CD4-positive, alpha-beta T cell treated with Interleukin-4 for 1 hour (primary cell): ENCODE measurements around the gene COL4A3.

Source experiments
- DNase-seq, 2 donors: peaks; one replicate each; pipeline ENCODE4 v3.0.0-alpha.2; 2020 to 2022

The COL4A3 gene

DNA sequence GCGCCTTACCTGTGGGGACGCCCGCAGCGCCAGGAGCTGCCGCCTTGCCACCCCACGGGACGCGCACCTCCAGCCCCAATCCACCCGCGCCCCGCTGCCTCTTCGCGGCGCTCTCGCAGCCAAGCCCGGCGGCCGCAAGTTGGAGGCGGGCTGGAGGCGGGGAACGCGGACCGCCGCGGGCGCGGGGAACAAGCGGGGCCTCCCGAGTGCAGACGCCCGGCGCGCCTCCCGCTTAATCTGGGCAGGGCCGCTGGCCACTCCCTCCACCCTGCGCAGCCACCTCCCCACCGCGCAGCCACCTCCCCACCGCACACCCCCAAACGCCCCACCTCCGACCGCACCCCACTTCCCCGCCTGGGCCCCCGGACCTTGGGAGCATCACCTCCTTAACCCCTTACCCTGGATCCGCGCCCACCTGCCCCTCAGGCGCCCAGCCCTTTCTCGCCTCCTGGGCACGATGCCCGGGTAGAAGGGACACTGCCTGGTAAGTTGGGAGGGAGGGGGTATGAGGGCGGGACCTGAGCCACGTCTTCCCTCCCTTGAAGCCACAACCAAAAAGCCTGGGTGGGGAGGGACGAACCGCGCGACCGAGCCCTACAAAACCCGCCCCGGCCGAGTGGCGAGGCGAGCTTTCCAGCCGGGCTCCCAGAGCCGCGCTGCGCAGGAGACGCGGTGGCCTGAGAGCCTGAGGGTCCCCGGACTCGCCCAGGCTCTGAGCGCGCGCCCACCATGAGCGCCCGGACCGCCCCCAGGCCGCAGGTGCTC, at the start of gene COL4A3, which contains the start of gene COL4A4:
Gene COL4A3 (plus strand): TSS at position 627 of the 765 bp plus-strand sequence. CDS start 103 bp downstream, at position 730.
Gene COL4A4 (minus strand): TSS at position 208 of the 765 bp plus-strand sequence. CDS start 16,722 bp downstream, outside the sequence.
- peak in 1 of 2 donors; percentile 14 for DNase-seq

DNA sequence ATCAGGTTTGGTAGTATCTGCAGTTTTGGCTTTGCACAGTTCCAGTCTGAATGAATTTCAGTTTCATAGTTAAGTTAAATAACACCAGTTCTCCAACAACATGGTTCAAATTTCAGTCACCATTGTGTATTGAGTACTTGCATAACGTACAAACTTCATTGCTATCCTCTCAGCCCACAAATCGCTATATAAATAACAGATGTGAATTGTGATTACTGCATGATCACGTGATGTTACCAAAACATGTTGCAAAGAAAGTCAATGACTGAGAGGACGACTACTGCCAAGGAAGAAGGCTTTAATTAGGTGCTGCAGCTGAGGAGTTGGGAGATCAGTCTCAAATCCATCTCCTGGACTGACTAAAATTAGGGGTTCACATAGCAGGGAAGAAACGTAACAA, 48.7 kb upstream of the COL4A3 start:
- DNase-seq = no peak

DNA sequence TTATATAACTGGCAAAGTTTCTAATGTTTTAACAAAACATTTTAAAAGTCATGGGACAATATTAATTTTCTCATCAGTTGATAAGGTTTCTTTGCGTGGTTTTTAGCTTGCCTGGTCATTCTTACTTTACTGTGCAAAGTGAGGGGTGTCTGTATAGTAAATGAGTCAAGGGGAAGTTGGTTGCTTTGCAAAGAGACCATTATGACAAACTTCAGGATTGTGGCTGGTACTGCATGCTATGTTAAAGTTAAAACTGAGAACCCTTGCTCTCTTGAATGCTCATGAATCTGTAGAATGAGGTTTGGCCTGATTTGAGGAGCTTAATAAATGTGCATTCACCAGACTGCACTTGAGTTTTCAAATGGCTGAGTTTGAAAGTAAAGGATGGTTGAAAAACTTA, 47.4 kb upstream of the COL4A3 start:
- DNase-seq = no peak

DNA sequence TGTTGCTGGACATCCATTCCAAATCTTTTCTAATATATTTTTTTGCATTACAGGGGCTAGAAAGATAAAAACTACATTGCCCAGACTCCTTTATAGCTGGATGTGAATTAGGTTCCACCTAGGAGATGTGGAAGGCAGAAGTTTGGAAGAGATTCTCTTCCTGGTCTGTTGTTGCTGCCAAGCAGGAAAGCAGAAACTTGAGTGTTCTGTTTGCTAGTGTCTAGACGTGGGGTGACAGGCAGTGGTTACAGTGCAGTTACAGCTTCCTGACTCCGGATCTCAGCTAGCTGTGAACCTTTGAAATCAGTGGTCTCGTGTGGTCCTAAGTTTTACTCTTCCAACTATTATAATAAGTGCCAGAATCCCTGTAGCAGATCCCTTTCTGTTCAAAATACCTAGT, 46.6 kb upstream of the COL4A3 start:
- DNase-seq = no peak

DNA sequence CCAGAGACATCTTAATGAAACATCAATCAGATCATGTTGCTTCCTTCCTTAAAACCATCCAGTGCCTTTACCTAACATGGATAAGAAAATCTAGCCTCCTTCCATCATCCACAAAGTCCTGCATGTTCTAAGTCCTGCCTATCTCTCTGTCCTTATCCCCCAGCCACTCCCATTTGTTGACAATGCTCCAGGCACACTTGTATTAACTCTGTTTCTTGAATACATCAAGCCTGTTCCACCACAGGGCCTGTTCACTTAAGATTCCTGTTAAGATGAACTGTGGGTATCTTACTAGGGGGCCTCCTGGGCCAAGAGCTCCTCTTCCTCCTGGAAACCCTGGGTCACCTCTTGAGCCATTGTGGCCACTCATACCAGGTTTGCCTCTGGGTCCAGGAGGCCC, 46.1 kb upstream of the COL4A3 start:
- DNase-seq = no peak

DNA sequence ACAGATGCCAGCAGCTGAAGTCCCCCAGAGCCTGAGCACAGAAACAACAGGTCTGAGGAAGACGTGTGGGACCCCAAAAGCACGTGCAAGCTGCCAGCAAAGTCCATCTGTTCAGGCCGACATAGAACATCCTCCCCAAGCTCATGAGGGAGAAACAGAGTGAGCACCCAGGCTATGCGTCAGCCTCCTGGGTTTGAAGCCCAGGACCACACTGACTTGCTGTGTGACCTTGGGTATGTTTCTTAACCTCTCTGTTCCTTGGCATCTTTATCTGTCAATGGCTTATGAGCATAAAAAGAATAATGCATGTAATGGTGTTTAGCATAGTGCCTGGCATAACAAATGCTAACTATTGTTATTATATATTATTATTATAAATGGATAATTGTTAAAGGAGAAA, 40.7 kb upstream of the COL4A3 start:
- DNase-seq = no peak

DNA sequence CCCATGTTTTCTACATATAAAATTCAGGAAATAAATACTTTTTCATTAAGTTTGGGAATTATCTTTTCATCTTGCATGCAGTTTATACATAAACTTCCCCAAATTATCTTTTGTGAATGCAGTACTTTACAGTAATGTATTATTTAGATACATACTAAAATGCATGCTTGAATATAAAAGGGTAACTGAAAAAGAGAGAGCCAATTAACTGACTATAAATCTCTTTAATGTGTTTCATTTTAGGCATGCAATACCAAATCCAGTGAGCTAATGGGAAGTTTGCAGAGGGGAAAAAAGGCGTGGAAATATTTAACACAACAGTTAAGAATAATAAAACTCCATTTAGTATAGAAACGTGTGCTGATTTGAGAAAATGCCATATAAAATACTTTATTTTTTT, 39.6 kb upstream of the COL4A3 start:
- DNase-seq = no peak

DNA sequence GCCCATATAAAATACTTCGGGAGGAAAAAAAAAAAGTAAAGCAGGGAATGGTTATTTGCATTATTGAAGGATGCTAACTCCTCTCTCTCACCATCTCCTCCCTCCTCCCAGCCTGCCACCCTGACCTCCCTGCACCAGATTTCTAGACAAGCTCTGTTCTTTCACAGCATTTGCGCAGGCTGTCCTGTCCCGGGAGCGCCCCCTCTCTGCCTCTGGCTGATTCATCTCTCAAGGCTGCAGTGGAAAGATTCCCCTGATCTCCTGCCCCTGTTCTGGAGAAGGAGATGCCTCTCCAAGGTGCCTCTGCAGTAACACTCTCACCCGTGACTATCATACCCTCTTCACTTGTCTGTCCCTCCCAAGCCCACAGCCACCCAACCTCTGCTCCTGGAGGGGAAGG, 38.9 kb upstream of the COL4A3 start:
- DNase-seq = no peak

DNA sequence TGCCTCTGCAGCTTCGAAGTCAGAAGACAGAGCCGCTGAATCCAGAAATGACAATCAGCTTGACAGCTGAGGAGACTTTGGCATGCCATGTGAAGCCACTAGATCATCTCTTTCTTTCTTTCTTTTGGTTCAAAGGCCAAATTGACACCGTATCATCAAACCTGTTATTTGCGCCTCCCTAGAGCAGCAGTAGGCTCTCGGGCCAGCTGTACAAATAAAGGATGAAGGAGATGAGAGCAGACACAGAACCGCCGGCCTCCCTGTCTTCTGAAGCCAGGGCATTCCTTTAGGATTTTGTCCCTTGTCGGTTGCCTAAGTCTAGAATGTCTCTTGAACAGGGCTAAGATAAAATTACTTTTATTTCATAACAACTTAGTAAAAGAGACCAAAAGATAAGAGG, 37.2 kb upstream of the COL4A3 start:
- no peak for DNase-seq

DNA sequence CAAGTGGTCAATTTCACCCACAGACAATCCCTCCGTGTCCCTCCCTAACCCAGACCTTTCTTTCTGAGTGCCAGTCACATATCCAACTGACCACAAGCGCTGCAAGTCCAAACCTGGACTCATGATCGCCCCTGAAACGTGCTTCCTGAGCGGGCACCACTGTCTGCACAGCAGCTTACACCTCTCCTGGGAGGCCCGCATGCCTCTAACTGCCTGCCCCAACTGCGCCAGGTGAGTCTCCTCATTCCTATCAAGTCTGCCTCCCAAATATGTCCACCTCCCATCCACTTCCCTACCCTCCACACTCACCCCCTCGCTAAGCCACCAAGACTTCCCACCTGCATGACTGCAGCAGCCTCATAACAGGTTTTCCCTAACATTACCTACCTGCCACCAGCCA, 33.8 kb upstream of the COL4A3 start:
- no peak for DNase-seq

DNA sequence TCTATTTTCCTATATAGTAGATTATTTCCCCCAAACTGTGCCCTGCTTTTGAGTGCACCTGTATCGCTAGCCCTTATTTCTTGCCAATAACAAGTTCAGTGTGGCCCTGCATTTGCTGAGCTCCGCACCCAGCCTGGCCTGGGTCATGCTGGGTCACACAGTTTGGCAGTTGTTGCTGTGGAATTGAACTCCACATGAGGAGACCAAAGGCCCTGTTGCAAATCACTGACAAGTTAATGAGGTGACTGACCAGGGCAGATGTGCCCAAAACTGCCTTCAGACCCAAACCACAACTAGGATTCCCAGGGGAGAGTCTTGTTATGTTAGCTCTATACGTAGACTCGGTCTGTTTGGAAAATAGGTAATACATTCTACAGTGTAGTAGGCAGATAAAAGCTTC, 31.4 kb upstream of the COL4A3 start:
- no peak for DNase-seq

DNA sequence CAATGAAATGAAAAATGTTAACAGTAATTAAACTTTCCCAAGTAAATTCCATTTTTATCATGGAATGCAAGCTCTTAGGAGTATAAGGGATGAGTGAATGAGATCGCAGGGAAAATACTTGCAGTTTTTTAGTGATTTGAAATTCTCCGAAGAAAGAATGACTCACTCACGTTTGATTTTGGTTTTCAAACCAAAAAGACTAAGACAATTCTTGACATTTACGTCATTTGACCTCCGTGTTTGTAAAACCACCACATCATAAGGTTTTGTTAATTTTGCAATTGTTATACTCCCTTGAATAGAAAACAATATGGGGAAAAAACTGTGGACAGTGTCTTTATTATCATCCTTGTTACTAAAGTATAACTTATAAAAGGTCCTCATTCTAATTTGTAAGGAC, 29.8 kb upstream of the COL4A3 start:
- DNase-seq = no peak

DNA sequence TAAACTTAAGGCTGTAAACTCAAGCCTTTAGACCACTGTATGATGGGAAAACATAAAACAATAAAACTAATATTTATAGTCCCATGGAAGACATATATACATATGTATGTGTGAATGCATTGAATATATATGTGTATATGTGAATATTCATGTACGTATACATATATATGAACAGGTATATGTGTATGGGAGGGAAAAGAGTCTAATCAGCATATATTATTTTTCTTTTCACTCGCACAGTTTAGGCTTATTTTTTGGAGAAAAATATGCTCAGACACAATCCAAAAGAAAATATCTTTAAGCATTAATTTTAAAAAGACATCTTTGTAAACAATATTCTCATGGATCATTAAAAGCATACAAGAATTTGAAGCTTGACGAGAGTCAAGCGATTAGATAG, 23.1 kb upstream of the COL4A3 start:
- DNase-seq = no peak

DNA sequence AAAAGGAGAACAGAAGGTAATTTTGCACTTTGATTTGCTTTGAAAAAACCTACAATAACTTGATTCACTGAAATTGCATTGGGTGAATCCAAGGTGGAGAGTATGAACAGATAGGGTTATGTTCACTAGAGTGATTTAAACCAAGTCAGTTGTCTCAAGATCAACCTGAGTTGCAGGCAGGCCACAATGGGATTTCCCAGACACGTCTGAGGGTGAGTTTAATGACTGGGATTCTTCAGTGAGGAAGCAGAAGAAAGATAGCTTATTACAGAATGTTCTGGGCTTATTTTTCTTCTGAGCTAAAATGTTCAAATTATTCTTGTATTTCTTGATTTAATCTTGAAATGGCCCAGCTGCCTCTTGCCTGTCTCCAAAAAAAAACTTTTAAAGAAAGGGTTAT, 20.5 kb upstream of the COL4A3 start:
- no peak for DNase-seq

DNA sequence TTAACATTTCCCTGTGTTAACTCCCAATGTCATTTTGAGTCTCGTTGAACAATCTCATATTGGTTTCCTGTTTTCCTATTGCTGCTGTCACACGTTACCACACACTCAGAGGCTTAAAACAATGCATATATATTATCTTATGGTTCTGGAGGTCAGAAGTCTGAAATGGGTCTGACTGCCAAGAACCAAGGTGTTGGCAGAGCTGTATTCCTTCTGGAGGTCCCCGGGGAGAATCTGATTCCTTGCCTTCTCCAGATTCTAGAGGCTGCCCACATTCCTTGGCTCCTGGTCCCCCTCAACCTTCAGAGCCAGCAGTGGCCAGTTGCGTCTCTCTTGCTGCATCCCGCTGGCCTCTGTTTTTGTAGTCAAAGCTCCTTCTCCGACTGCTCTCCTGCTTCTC, 18.0 kb upstream of the COL4A3 start:
- DNase-seq = no peak

DNA sequence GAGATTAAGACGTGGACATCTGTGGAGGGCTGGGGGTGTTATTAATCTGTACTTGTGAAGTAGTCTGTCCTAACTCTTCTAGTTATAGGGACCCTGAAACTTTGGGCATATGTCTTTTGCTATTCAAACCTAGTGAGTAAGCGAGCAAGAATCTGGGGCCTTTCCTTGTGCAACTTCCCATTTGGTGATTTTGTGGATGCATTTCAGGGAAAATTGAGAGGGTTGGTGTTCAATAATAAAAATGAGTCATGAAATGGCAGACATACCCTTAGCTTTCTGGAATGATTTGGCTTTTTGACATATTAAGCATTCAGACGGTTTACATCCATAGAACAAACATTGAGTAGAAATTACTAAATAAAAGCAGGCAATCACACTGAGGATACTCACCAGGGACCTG, 17.4 kb upstream of the COL4A3 start:
- DNase-seq = no peak

DNA sequence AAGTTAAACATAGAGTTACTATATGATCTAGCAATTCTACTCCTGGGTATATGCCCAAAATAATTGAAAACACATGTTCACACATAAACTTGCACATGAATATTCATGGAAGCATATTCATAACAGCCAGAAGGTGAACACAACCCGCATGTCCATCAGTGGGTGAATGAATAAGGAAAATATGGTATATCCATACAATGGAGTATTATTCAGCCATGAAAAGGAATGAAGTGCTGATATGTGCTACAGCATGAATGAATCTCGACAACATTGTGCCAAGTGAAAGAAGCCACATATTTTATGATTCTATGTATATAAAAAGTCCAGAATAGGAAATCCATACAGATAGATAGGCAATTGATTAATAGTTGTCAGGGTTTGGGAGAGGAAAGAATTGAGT, 16.3 kb upstream of the COL4A3 start:
- no peak for DNase-seq

DNA sequence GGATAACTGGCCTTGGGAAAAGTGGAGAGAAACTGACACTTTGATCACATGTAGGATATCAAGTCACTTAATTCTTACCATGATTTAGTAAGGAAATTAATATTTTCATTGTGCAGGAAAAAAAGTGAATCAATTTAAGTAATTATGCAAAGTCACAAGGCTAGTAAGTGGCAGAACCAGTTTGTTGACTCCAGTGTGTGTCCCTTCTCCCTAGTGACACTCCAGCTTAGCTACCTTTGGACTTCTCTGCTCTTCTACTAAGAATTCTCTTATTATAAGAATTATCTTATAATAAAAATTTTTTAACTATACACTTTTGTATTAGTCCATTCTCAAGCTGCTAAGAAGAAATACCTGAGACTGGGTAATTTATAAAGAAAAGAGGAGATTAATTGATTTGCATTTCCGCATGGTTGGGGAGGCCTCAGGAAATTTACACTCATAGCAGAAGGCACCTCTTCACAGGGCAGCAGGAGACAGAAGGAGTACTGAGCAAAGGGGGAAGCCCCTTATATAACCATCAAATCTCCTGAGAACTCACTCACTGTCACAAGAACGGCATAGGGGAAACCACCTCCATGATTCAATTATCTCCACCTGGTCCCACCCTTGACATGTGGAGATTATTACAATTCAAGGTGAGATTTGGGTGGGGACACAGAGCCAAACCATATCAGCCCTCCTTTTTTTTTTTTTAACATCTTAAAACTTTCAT, 14.0 kb upstream of the COL4A3 start:
- DNase-seq = no peak

DNA sequence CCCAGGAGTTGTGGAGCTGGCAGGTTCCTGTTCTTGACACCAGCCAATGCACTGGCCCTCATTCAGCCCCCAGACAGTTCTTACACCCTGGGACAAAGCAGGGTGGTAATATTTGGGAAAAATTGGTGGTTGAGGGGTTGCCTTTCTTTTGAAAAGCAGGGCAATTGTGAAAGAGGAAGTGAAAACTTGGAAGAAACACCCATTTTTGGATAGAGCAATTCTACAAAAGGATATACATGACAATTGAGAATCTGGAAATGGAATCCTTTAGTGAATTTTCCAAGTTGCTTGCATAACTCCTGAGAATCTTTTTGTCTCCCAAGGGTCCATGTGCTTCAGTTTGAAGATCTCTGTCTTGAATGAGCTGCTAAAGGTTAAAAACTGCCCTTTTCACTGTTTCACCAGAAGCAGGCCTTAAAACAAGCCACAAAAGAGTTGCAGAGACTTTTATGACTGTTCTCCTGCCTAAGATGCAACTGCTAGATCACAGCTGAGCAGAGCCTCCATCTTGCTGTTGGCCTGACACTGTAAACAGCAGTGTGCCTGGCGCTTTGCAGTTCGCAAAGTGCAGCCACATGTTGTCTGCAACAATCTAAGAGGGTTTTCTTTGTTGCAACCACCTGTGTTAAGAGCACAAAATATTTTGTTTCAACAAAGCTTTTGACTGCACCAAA, 12.2 kb upstream of the COL4A3 start:
- no peak for DNase-seq

DNA sequence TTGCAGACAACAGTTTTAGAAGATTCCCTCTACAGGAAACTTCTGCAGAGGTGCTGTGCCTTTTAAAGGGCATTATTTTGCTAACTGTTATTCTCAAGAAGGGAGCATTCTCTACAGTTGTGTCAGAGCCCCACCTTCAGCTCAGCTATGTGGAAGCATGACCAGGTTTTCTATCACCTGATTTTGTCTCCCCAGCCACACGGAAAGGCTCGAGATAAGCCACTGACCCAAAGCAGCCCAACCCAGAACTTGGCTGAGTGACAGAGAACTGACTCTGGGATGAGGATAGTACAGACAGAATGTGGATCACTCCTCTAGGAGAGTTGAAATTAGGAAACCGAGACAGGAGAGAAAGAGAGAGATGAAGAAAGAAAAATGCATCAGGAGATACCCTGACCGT, 11.1 kb upstream of the COL4A3 start:
- DNase-seq = no peak

DNA sequence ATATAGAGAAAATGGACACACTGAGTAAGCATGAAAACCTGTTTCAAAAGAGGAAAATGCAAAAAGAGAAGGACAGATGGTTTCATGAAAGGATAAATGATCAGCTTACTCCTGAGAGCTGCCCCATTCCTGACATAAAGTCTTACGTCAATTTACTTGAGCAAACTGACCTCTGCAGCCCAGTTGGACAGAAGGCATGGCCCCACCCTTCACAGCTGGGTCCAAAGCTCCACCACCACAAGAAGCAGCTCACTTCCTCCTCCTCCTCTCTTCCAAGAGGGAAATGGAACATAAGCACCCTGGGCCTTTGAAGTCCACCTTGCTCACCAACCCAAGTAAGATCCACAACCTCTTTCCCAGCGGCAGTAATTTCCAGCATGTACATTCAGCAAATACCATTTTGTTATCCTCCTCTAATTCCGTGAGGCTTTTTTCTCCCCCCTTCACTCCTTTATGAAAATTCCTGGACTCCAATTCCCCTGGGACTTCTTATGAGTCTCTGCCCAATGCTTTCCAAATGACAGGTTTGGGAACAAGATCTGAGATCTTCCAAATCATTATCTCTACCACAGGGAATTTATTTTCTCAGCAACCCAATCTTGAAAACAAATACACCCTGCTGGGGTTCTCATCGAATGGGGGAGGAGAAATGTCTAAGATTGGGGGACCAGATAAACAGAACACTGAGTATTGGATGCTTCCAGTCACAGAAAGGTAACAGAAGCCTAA, 10.5 kb upstream of the COL4A3 start:
- no peak for DNase-seq

DNA sequence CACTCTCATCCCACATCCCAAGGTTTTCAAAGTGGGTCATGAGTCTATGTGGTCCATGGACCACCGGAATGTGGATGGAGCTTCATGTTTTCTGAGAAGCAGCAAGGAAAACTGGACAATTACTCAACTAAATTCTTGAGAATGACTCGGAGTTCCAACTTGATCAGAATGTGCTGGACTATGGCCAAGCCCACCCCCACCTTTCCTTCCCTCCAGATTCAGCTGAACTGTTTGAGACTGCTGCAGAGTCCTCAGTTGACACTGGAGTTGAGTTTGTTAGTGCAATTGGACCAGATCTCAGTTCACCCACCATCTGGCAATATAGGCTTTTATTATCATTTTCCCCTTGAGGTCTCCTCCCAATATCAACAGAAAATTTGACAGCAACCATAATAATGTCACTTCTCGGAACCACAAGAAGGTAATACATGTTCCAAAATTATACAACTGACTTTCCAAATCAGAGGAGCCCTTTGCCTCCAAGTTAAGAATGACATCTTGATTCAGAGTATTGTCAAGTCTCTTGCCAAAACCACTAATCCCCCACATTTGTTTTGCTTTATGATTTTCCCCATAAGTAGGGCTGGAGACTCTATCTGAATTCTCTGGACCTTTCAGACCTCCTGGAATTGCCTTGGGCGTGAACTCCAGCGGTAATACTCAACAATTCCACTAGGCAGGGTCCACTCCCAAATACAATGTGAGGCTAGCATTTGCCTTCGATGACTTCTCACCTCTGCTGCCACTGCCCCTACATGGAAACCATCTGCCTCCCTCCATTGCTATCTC, 9.2 kb upstream of the COL4A3 start:
- DNase-seq = no peak
